Measurements from ENCODE around the gene LRRC3C. TPM values are rescaled to one million over a fixed set of nuclear protein-coding genes. Genes with fewer than 3 reads are reported as not detected.

LRRC3C gene
- total and polyA plus RNA-seq, 12 donors, result not detected

GRCh38 chr17:39903158-39903884, 24.2 kb upstream of the LRRC3C start:
- Histone ChIP-seq H3K27ac (no peak overlapping the region), H3K4me1 (peaks cover 0 to 13% (median 0%) of the 10 kb centered on the region in 9 donors), H3K9me3 (no peaks in the 10 kb centered on the region), H3K27me3 (no peaks in the 10 kb centered on the region), H3K4me3 (no peak overlapping the region), H3K36me3 (peaks cover 0 to 39% (median 0%) of the 10 kb centered on the region in 9 donors)
- DNase-seq, result no peak
- intact Hi-C loops (cut with DNase I), result no loop called here
- 88 to 92% methylated on average over 4 of the region's 4 CpGs for WGBS, 2 donors
- ATAC-seq, result no peak
- TF ChIP-seq, protein P1, sequence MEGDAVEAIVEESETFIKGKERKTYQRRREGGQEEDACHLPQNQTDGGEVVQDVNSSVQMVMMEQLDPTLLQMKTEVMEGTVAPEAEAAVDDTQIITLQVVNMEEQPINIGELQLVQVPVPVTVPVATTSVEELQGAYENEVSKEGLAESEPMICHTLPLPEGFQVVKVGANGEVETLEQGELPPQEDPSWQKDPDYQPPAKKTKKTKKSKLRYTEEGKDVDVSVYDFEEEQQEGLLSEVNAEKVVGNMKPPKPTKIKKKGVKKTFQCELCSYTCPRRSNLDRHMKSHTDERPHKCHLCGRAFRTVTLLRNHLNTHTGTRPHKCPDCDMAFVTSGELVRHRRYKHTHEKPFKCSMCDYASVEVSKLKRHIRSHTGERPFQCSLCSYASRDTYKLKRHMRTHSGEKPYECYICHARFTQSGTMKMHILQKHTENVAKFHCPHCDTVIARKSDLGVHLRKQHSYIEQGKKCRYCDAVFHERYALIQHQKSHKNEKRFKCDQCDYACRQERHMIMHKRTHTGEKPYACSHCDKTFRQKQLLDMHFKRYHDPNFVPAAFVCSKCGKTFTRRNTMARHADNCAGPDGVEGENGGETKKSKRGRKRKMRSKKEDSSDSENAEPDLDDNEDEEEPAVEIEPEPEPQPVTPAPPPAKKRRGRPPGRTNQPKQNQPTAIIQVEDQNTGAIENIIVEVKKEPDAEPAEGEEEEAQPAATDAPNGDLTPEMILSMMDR (IDR thresholded peaks at IDR 0.05), result no peak

DNA sequence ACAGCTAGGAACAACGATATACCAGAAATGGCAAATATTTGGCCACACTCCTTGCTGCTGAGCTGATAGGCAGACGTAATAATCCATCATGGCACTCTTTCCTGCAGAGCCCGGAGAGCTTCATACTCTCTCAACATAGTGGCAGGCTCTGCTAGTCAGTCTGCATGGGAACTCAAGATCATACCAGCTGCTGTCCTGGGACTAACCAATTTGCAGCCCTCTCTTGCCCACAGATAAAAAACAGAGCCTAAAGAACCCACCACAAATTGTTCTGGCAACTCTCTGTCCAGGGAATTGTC, 22.6 kb upstream of the LRRC3C start:
- Histone ChIP-seq H3K27me3 (no peaks in the 10 kb centered on the region), H3K36me3 (peaks cover 0 to 54% (median 0%) of the 10 kb centered on the region in 9 donors), H3K9me3 (no peaks in the 10 kb centered on the region), H3K4me3 (no peak overlapping the region), H3K27ac (no peak overlapping the region), H3K4me1 (peaks cover 0 to 13% (median 0%) of the 10 kb centered on the region in 9 donors)
- no peak for ATAC-seq
- 83 to 86% methylated on average over 3 of the region's 3 CpGs for WGBS, 2 donors
- intact Hi-C loops (cut with DNase I), result no loop called here
- TF ChIP-seq, protein P1 (IDR thresholded peaks at IDR 0.05), result no peak
- no peak for DNase-seq

- intact Hi-C loops (cut with DNase I), result no loop called here
- H3K27ac ChIP-seq, result no peak overlapping the region
- TF ChIP-seq, protein P1 (IDR thresholded peaks at IDR 0.05), result no peak
- H3K27me3 ChIP-seq, result no peaks in the 10 kb centered on the region
- no peak overlapping the region for H3K4me3 ChIP-seq
- DNase-seq, result no peak
- ATAC-seq, result no peak
- H3K36me3 ChIP-seq, result peaks cover 0 to 71% (median 0%) of the 10 kb centered on the region in 9 donors
- no peaks in the 10 kb centered on the region for H3K9me3 ChIP-seq
- H3K4me1 ChIP-seq, result peaks cover 0 to 2% (median 0%) of the 10 kb centered on the region in 9 donors
- WGBS, 2 donors, result 91 to 93% methylated on average over 6 of the region's 6 CpGs
Measured at GRCh38 chr17:39908789-39909352, 18.7 kb upstream of the LRRC3C start.

GRCh38 chr17:39913989-39914388, 13.5 kb upstream of the LRRC3C start:
- TF ChIP-seq, protein P1 (IDR thresholded peaks at IDR 0.05), result no peak
- Histone ChIP-seq H3K4me3 (no peak overlapping the region), H3K27me3 (no peaks in the 10 kb centered on the region), H3K4me1 (peaks cover 0 to 6% (median 0%) of the 10 kb centered on the region in 9 donors), H3K27ac (no peak overlapping the region), H3K36me3 (peaks cover 0 to 50% (median 0%) of the 10 kb centered on the region in 9 donors), H3K9me3 (no peaks in the 10 kb centered on the region)
- WGBS, 2 donors, result 83 to 91% methylated on average over 3 of the region's 3 CpGs
- ATAC-seq, result no peak
- DNase-seq, result no peak
- intact Hi-C loops (cut with DNase I), result no loop called here
